K562 (cell line): Measurements from ENCODE around the gene CFAP126. TPM values are rescaled to one million over a fixed set of nuclear protein-coding genes. Genes with fewer than 3 reads are reported as not detected.

ENCODE experiments used
- ATAC-seq: fragments of 200-7000 bp; cut with Tn5 transposase; 3 replicates; pipeline ENCODE4 v1.9.1; 2020; ENCODE audit warnings: moderate library complexity
- BruUV-seq: library from RNA; stranded (reverse); fragments of 400-500 nt; replicated peaks from 2 replicates; lab custom pipeline; 2021; lab: Mats Ljungman, UMichigan
- CTCF ChIA-PET: fragments of 300-600 bp; formaldehyde crosslinking; extraction: SDS; loops from one replicate; lab custom pipeline; 2021; ENCODE audit warnings: low intra/inter-chr PET ratio; lab: Yijun Ruan, JAX
- POLR2A ChIA-PET: fragments of 300-600, 350-650 bp; sonication (Branson Sonifier 250); formaldehyde crosslinking; extraction: SDS; loops from one replicate; lab custom pipeline; 2021; ENCODE audit warnings: antibody characterized with exemption, inconsistent platforms; lab: Yijun Ruan, JAX
- DNase-seq, 4 experiments: peaks; one replicate each; pipeline versions ENCODE4 v3.0.0 to v3.0.0-alpha.2; 2011 to 2018; ENCODE audit warnings: low spot score in 3 of 4, mixed read lengths in 3 of 4; ENCODE audit errors: extremely low read depth in 1 of 4
- FAIRE-seq: peaks from 2 replicates; lab custom pipeline; 2011; peaks lifted over from hg19 to GRCh38; lab: Jason Lieb, UNC
- H2AFZ ChIP-seq: 2 replicates; pipeline ENCODE4 v1.6.0; 2011; ENCODE audit warnings: low read depth, low read length, control low read depth, inconsistent platforms
- H3K27ac ChIP-seq: fragments of 200-600 bp; 3 replicates; pipeline ENCODE4 v1.8.0; 2011; ENCODE audit warnings: low read depth, mild to moderate bottlenecking, control low read depth, inconsistent platforms, low read length, moderate library complexity, mixed read lengths; ENCODE audit errors: extremely low read depth
- H3K27me3 ChIP-seq, 2 experiments: fragments of 300-600 bp in 1 of 2; 2 replicates in 1 of 2; 3 replicates in 1 of 2; pipeline versions ENCODE4 v1.6.0 to v1.8.0; 2011; ENCODE audit warnings: inconsistent platforms in 2 of 2, low read length in 2 of 2, mild to moderate bottlenecking in 1 of 2, mixed read lengths in 1 of 2, moderate library complexity in 1 of 2; ENCODE audit not compliant: control insufficient read depth in 2 of 2, insufficient read depth in 2 of 2
- H3K36me3 ChIP-seq: fragments of 300-600 bp; 3 replicates; pipeline ENCODE4 v1.8.0; 2011; ENCODE audit warnings: mild to moderate bottlenecking, low read length, inconsistent platforms; ENCODE audit not compliant: control insufficient read depth, insufficient read depth
- H3K4me1 ChIP-seq, 2 experiments: fragments of 200-600 bp in 1 of 2; replicated peaks in 1 of 2; 2 replicates in 1 of 2; 3 replicates in 1 of 2; pipeline versions ENCODE4 v1.5.1 to v1.8.0; 2011; ENCODE audit warnings: inconsistent platforms in 2 of 2, low read length in 2 of 2, mild to moderate bottlenecking in 1 of 2, mixed read lengths in 1 of 2, moderate library complexity in 1 of 2; ENCODE audit not compliant: control insufficient read depth in 2 of 2, insufficient read depth in 2 of 2
- H3K4me2 ChIP-seq: 2 replicates; pipeline ENCODE4 v1.6.1; 2011; ENCODE audit warnings: low read length, control low read depth, inconsistent platforms, mixed read lengths; ENCODE audit not compliant: insufficient read depth
- H3K4me3 ChIP-seq: fragments of 200-600 bp; sonication (generic), shearing (Covaris generic); 2 replicates; pipeline ENCODE4 v1.5.1; 2016; ENCODE audit warnings: control low read depth, inconsistent platforms
- H3K79me2 ChIP-seq: fragments of 200-600 bp; 3 replicates; pipeline ENCODE4 v1.8.0; 2011; ENCODE audit warnings: low read length, inconsistent platforms; ENCODE audit not compliant: control insufficient read depth, insufficient read depth
- H3K9ac ChIP-seq, 2 experiments: 2 replicates each; pipeline versions ENCODE4 v1.6.0 to v1.6.1; 2011; ENCODE audit warnings: low read depth in 2 of 2, low read length in 2 of 2, control low read depth in 1 of 2, inconsistent platforms in 1 of 2, mild to moderate bottlenecking in 1 of 2, mixed read lengths in 1 of 2; ENCODE audit not compliant: insufficient read depth in 1 of 2
- H3K9me1 ChIP-seq: one replicate; pipeline ENCODE4 v1.6.0; 2011; ENCODE audit warnings: inconsistent platforms, mild to moderate bottlenecking, low read length, moderate library complexity; ENCODE audit not compliant: control insufficient read depth, insufficient read depth
- H3K9me3 ChIP-seq: replicated peaks from 2 replicates; pipeline ENCODE4 v1.5.1; 2011; ENCODE audit warnings: low read depth, low read length, inconsistent platforms; ENCODE audit not compliant: control insufficient read depth, insufficient read depth
- H4K20me1 ChIP-seq: replicated peaks from 2 replicates; pipeline ENCODE4 v1.6.1; 2011; ENCODE audit warnings: low read length, inconsistent platforms, mixed read lengths; ENCODE audit not compliant: control insufficient read depth, insufficient read depth
- E2F3 ChIP-seq: fragments of 250-450 bp; sonication (Bioruptor Pico); IDR thresholded peaks from 2 replicates; pipeline ENCODE4 v1.4.0; 2020; ENCODE audit warnings: mild to moderate bottlenecking
- MAZ ChIP-seq, 2 experiments: fragments of 450-650 bp in 1 of 2; sonication (generic) in 1 of 2; formaldehyde crosslinking; IDR thresholded peaks in 1 of 2; conservative IDR thresholded peaks in 1 of 2; 2 replicates each; pipeline versions ENCODE4 v1.4.0 to v1.5.0; 2020; ENCODE audit warnings: mild to moderate bottlenecking in 1 of 2, missing genetic modification reagents in 1 of 2
- NR2F6 ChIP-seq: fragments of 450-650 bp; formaldehyde crosslinking; IDR thresholded peaks from 2 replicates; pipeline ENCODE4 v1.4.0; 2020; ENCODE audit warnings: mild to moderate bottlenecking
- SMC3 ChIP-seq: conservative IDR thresholded peaks from 2 replicates; pipeline ENCODE4 v1.6.1; 2011; ENCODE audit warnings: low read depth, low read length, improper control_type of control experiment; ENCODE audit not compliant: insufficient read depth
- ZNF3 ChIP-seq: fragments of 250-450 bp; sonication (Bioruptor Pico); IDR thresholded peaks from 2 replicates; pipeline ENCODE4 v1.5.0; 2021; ENCODE audit warnings: mild to moderate bottlenecking, moderate library complexity
- whole genome bisulfite sequencing: fragments of 100-300 bp; shearing (Covaris generic); methylation state at CpG from one replicate; pipeline ENCODE4 v1.1.6; 2016; ENCODE audit warnings: low coverage, mixed read lengths; ENCODE audit not compliant: insufficient coverage; ENCODE audit errors: missing lambda C conversion rate; 5-methylcytosine and 5-hydroxymethylcytosine counted together
- in situ Hi-C: fragments of 300-500 bp; cut with MboI; formaldehyde crosslinking; loops from 4 replicates; pipeline ENCODE4 v1.15.0; 2018; ENCODE audit warnings: inconsistent platforms, mixed read lengths
- intact Hi-C: fragments of 100-400 bp; cut with micrococcal nuclease; formaldehyde crosslinking; loops from 2 replicates; pipeline ENCODE4 v1.14.2; 2022
- polyA plus RNA-seq, 8 experiments: library from polyadenylated mRNA; depleted of rRNA in 4 of 8; stranded (reverse) in 5 of 8; unstranded in 3 of 8; fragments of >200 nt; fragmentation: Nextera tagmentation in 2 of 8; fragmentation: Illumina TruSeq in 1 of 8; extraction: Ambion mirVana in 2 of 8; extraction: Trizol in 1 of 8; gene quantifications; 2 replicates each; pipeline versions ENCODE4 v1.2.1 to v1.2.3, GENCODE V29; 2011 to 2014; ENCODE audit warnings: inconsistent platforms in 1 of 8, missing spikeins in 1 of 8
- total RNA-seq, 7 experiments: library from RNA; depleted of rRNA in 6 of 7; stranded (reverse); fragments of >200 nt in 6 of 7; fragmentation: Illumina TruSeq in 2 of 7; extraction: Trizol in 2 of 7; gene quantifications; 2 replicates each; pipeline versions ENCODE4 v1.2.1 to v1.2.3, GENCODE V29; 2011 to 2021; ENCODE audit warnings: low replicate concordance in 1 of 7
- TF ChIP-seq, protein P1 (sequence below), 2 experiments: fragments of 450-650 bp; formaldehyde crosslinking in 1 of 2; IDR thresholded peaks; 2 replicates each; pipeline versions ENCODE4 v1.4.0 to v1.6.1; 2014 to 2020; ENCODE audit warnings: mild to moderate bottlenecking in 2 of 2, borderline replicate concordance in 1 of 2, low read depth in 1 of 2
- TF ChIP-seq, protein P2 (sequence below): fragments of 250-450 bp; sonication (Bioruptor Pico); IDR thresholded peaks from 2 replicates; pipeline ENCODE4 v1.4.0; 2020; ENCODE audit warnings: mild to moderate bottlenecking

The CFAP126 gene
- total and polyA plus RNA-seq, 9 of the 15 experiments (the other 6 are each of a cell fraction or from before 2014, with no cell fraction given) = not detected

DNA sequence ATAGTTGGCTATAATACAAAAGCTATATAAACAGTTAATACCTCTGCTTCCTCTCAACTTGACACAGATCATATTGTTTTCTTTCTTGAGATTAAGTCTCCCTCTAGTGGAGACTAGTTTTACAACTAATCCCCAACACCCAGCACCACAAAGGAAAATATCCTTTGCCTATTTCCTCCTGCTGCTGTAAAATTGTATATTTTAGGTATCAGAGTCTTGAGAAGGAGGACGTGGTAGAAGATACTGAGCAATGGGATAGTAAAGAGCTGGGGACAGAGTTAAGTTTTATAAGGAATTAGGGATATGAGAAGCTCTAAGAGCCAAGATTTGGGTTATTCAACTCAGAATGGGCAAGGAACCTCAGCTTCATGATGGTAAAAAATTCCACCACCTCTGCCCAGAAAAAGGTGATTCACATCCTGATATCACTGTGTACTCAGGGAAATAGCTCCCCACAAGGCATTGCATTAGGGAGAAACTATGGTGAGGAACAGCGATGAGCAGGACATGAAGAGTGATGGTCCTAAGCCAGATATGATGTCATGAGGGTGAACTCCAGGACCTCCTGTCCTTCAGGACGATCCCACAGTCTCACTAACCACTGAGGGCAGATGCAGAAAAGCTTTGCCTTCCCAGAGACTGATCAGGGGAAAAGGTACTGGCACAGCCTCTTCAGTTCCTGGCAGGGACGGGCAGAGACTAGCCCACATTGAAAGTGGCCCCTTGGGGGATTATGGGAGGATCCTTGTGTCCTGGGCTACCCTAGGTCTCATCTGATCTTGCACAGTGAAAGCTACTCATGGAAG, 14.7 kb upstream of the CFAP126 start:
- no peak overlapping the region for H3K4me3 ChIP-seq
- no peaks in the 10 kb centered on the region for H4K20me1 ChIP-seq
- peaks cover 0 to 6% of the 10 kb centered on the region in 2 experiments; a peak in 3 of 5 replicates for H3K4me1 ChIP-seq
- H3K4me2 ChIP-seq = no peak overlapping the region
- in situ Hi-C loops = loop anchor here (5.0 kb wide), 1 partner anchor 155 kb away; the partner anchor contains the start of gene TOMM40L
- 20% methylated on average over 4 of the region's 4 CpGs for WGBS
- DNase-seq = peak; percentile 28 to 70 (median 41)
- H3K27ac ChIP-seq = no peak overlapping the region
- CTCF ChIA-PET = interaction anchor here (0.7 to 2.5 kb wide), 4 partner anchors 120 to 173 kb away, joined by 3 to 9 read pairs (median 6); no protein-coding TSS in a partner anchor
- intact Hi-C loops = loop anchor here (2.0 kb wide), 1 partner anchor 156 kb away; the partner anchor contains the start of gene TOMM40L
- H3K27me3 ChIP-seq = no peaks in the 10 kb centered on the region
- peak; percentile 61 for FAIRE-seq
- no peaks in the 10 kb centered on the region for H3K79me2 ChIP-seq
- H2AFZ ChIP-seq = peak overlapping the region; percentile 43
- H3K36me3 ChIP-seq = no peaks in the 10 kb centered on the region
- BruUV-seq = no TSS peak
- no peaks in the 10 kb centered on the region for H3K9me3 ChIP-seq
- H3K9me1 ChIP-seq = no peaks in the 10 kb centered on the region
- peak; percentile 93 for ATAC-seq
- POLR2A ChIA-PET = interaction anchor here (0.9 to 1.3 kb wide), 3 partner anchors 27 to 180 kb away, joined by 4 to 5 read pairs (median 5); partner anchors contain the start of genes NDUFS2 and TOMM40L
- no peak overlapping the region; a peak in 1 of 4 replicates for H3K9ac ChIP-seq
- peak; percentile 42; the same call in 1 of the 2 replicates for TF ChIP-seq SMC3
- 0 out of 4 replicates have a peak, but pooled peaks of 1 of the 2 experiments have one; percentile 35 for TF ChIP-seq MAZ (CRISPR knock-in tag; conservative IDR thresholded peaks at IDR 0.05 in 1 of 2, IDR thresholded peaks at IDR 0.05 in 1 of 2)
- no peak for TF ChIP-seq NR2F6 (CRISPR knock-in tag)
- TF ChIP-seq, protein P1, sequence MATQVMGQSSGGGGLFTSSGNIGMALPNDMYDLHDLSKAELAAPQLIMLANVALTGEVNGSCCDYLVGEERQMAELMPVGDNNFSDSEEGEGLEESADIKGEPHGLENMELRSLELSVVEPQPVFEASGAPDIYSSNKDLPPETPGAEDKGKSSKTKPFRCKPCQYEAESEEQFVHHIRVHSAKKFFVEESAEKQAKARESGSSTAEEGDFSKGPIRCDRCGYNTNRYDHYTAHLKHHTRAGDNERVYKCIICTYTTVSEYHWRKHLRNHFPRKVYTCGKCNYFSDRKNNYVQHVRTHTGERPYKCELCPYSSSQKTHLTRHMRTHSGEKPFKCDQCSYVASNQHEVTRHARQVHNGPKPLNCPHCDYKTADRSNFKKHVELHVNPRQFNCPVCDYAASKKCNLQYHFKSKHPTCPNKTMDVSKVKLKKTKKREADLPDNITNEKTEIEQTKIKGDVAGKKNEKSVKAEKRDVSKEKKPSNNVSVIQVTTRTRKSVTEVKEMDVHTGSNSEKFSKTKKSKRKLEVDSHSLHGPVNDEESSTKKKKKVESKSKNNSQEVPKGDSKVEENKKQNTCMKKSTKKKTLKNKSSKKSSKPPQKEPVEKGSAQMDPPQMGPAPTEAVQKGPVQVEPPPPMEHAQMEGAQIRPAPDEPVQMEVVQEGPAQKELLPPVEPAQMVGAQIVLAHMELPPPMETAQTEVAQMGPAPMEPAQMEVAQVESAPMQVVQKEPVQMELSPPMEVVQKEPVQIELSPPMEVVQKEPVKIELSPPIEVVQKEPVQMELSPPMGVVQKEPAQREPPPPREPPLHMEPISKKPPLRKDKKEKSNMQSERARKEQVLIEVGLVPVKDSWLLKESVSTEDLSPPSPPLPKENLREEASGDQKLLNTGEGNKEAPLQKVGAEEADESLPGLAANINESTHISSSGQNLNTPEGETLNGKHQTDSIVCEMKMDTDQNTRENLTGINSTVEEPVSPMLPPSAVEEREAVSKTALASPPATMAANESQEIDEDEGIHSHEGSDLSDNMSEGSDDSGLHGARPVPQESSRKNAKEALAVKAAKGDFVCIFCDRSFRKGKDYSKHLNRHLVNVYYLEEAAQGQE (IDR thresholded peaks at IDR 0.05; ENCODE audit: borderline replicate concordance) = peak; percentile 65; the same call in 1 of the 2 replicates
- TF ChIP-seq, protein P1 (CRISPR knock-in tag; IDR thresholded peaks at IDR 0.05; ENCODE audit: low read depth) = no peak
- TF ChIP-seq, protein P2, sequence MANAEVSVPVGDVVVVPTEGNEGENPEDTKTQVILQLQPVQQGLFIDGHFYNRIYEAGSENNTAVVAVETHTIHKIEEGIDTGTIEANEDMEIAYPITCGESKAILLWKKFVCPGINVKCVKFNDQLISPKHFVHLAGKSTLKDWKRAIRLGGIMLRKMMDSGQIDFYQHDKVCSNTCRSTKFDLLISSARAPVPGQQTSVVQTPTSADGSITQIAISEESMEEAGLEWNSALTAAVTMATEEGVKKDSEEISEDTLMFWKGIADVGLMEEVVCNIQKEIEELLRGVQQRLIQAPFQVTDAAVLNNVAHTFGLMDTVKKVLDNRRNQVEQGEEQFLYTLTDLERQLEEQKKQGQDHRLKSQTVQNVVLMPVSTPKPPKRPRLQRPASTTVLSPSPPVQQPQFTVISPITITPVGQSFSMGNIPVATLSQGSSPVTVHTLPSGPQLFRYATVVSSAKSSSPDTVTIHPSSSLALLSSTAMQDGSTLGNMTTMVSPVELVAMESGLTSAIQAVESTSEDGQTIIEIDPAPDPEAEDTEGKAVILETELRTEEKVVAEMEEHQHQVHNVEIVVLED (CRISPR knock-in tag) = no peak
- no peak for TF ChIP-seq E2F3 (CRISPR knock-in tag)
- no peak for TF ChIP-seq ZNF3 (CRISPR knock-in tag)
